ENCODE results near the gene KASH5. TPM values are rescaled to one million over a fixed set of nuclear protein-coding genes. Genes with fewer than 3 reads are reported as not detected.

The KASH5 gene
- total and polyA plus RNA-seq, 2 of the 13 experiments (the other 11 are each of a cell fraction or from before 2014, with no cell fraction given), result not detected

DNA sequence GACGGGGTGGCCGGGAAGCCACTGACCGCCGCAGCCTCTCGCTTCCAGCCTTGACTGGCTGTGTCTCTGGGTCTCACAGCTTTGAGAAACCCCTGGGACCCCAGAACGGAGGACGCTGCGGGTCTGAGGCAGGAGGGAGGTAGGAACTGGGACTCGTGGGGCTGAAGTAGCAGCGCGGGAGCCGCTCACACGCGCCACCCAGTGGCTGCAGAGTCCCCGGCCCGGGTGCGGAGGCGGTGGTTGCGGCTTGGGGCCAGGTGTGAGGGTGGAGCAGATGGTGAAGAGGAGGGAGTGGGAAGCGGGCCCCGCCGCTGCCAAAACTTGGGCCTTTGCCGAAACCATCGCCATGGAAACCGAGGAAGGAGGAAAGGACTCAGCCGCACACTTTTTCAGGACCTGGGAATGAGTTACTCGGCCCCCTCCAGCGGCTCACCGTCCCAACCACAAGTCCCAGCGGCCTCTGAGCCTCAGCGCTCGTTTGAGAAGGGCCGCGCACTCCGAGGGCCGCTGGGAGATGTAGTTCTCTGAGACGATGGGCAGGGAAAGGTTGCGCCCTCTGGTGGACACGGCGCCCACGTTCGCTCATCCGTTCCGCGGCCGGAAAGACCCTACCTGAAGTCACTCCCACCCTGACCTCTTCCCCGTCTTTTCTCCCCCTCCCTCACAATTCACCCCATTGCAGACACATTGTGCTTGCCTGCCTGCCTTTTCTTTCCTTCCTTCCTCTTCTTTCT is 55.5 kb downstream of the KASH5 start (continued):
- TF ChIP-seq BCL3 (CRISPR knock-in tag; IDR thresholded peaks at IDR 0.05) (peak; percentile 48; the same call in 1 of the 2 replicates), ZFY (CRISPR knock-in tag; IDR thresholded peaks at IDR 0.05) (peak; percentile 69; the same call in 1 of the 2 replicates), ZNF513 (CRISPR knock-in tag; conservative IDR thresholded peaks at IDR 0.05) (0 out of 2 replicates have a peak, but pooled peaks have one; percentile 45), TBP (CRISPR knock-in tag; IDR thresholded peaks at IDR 0.05) (peak; percentile 99), ZNF564 (CRISPR knock-in tag; IDR thresholded peaks at IDR 0.05) (peak; percentile 20; the same call in 1 of the 2 replicates), ZFP41 (CRISPR knock-in tag; IDR thresholded peaks at IDR 0.05; ENCODE audit: borderline replicate concordance) (no peak), ARNT2 (CRISPR knock-in tag; IDR thresholded peaks at IDR 0.05; ENCODE audit: low read depth) (peak; percentile 68), MLLT10 (CRISPR knock-in tag; IDR thresholded peaks at IDR 0.05) (no peak), HNF1A (IDR thresholded peaks at IDR 0.05; ENCODE audit: low read depth) (no peak), HNF1A (CRISPR knock-in tag; IDR thresholded peaks at IDR 0.05; ENCODE audit: borderline replicate concordance) (peak; percentile 50; the same call in 1 of the 2 replicates), ZNF616 (CRISPR knock-in tag; IDR thresholded peaks at IDR 0.05; ENCODE audit: low read depth) (no peak), KDM2A (CRISPR knock-in tag; IDR thresholded peaks at IDR 0.05; ENCODE audit: borderline replicate concordance, low read depth) (peak; percentile 82; the same call in 1 of the 2 replicates), ZNF646 (CRISPR knock-in tag; IDR thresholded peaks at IDR 0.05) (no peak), MEF2D (CRISPR knock-in tag; IDR thresholded peaks at IDR 0.05) (0 out of 2 replicates have a peak, but pooled peaks have one; percentile 7), ZNF607 (CRISPR knock-in tag; IDR thresholded peaks at IDR 0.05; ENCODE audit: borderline replicate concordance) (peak; percentile 46; the same call in 1 of the 2 replicates)

Data from HepG2 (cell line).